Aorta (tissue), 5 donors: Measurements from ENCODE around the gene JARID2. TPM values are rescaled to one million over a fixed set of nuclear protein-coding genes. Genes with fewer than 3 reads are reported as not detected.

Source experiments
- ATAC-seq: fragments of 200-7000 bp; cut with Tn5 transposase; one replicate; pipeline ENCODE4 v1.9.1; 2022; ENCODE audit warnings: moderate library complexity; ENCODE audit not compliant: low FRiP score
- DNase-seq, 2 donors: peaks; one replicate each; pipeline ENCODE4 v3.0.0-alpha.2; 2020
- H3K27ac ChIP-seq, 2 donors: one replicate each; pipeline ENCODE4 v1.5.1; 2013; ENCODE audit warnings: low read length in 2 of 2, mild to moderate bottlenecking in 2 of 2, moderate library complexity in 2 of 2, control low read depth in 1 of 2, inconsistent platforms in 1 of 2, low read depth in 1 of 2
- H3K27me3 ChIP-seq, 2 donors: one replicate each; pipeline ENCODE4 v1.6.1; 2013; ENCODE audit warnings: control low read depth in 1 of 2, low read length in 1 of 2, mild to moderate bottlenecking in 1 of 2, moderate library complexity in 1 of 2; ENCODE audit not compliant: insufficient read depth in 2 of 2, control insufficient read depth in 1 of 2
- H3K36me3 ChIP-seq, 2 donors: one replicate each; pipeline ENCODE4 v1.6.1; 2013; ENCODE audit warnings: control low read depth in 1 of 2, low read length in 1 of 2, mild to moderate bottlenecking in 1 of 2; ENCODE audit not compliant: insufficient read depth in 2 of 2, control insufficient read depth in 1 of 2
- H3K4me1 ChIP-seq, 2 donors: one replicate each; pipeline ENCODE4 v1.6.1; 2013; ENCODE audit warnings: low read length in 2 of 2, control low read depth in 1 of 2, mild to moderate bottlenecking in 1 of 2, moderate library complexity in 1 of 2; ENCODE audit not compliant: insufficient read depth in 2 of 2, control insufficient read depth in 1 of 2
- H3K4me3 ChIP-seq, 2 donors: one replicate each; pipeline ENCODE4 v1.5.1; 2013; ENCODE audit warnings: low read length in 2 of 2, control low read depth in 1 of 2, mild to moderate bottlenecking in 1 of 2
- H3K9me3 ChIP-seq: one replicate; pipeline ENCODE4 v1.6.1; 2013; ENCODE audit warnings: mild to moderate bottlenecking, low read length; ENCODE audit not compliant: control insufficient read depth
- WGBS, 2 donors: extraction: QIAGEN DNeasy Blood & Tissue Kit; methylation state at CpG; one replicate each; pipeline ENCODE4 v1.1.7; 2013; 5-methylcytosine and 5-hydroxymethylcytosine counted together
- intact Hi-C, 2 donors: fragments of 100-400 bp; cut with DNase I; formaldehyde crosslinking; loops; one replicate each; pipeline versions ENCODE4 v1.14.2 to v1.15.0; 2022
- polyA plus RNA-seq, 2 donors: library from polyadenylated mRNA; stranded (reverse); fragments of 200-250 nt; gene quantifications; one replicate each; pipeline ENCODE4 v1.2.3, GENCODE V29; 2013
- total RNA-seq, 2 donors: library from RNA; stranded (reverse); fragmentation: NEBNext Ultra II Directional; extraction: Animal tissue kit (Norgen Biotek cat#: 25700); gene quantifications; one replicate each; pipeline ENCODE4 v1.2.1, GENCODE V29; 2021
- donor health status: healthy with polysubstance abuse.
- donor health status: Bipolar disorder and iron deficiency.
- donor health status: DM: no; HTN: no; CAD: no.
- donor health status: DM: no; HTN: no; CAD: no.
- donor health status: DM: yes; HTN: yes; CAD: no.

JARID2 gene
- total and polyA plus RNA-seq, 4 donors: 0.88 to 13.0 (median 7.1) TPM

DNA sequence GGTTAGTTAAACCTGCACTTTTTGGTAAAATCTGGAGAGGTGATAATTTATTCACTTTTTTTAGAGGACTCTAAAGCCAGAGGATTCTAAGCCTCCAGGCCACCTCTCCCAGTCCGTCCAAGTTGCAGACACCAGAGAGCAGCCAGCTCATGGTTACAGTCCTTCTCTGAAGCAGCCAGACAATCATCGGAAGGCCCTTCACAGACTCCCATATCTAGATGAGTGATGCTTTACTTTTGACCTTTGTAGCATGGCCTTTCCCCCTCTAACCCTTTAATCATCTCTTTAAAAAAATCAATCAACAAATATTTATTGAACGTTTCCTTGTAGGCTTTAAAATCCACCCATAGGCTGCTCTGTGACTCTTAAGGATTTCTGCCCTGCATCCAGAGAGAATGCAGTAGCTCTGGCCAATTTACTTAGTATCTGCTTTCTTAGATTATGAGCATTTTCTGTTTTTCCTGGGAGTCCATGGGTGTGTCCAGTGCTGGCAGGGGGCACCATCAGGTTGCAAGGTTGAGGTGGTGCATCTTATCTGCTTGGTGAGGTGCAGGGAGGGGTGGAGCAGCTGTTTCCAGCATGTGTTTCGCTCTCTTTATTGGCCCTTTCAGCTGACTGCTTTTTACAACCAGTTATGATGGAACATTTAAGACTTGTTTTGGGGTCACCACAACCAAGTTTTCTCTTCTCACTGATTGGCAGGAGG, 58.6 kb downstream of the JARID2 start:
- no peak for DNase-seq
- no peaks in the 10 kb centered on the region for H3K36me3 ChIP-seq
- ATAC-seq: no peak
- no peak overlapping the region for H3K27ac ChIP-seq
- H3K4me3 ChIP-seq: no peak overlapping the region
- H3K9me3 ChIP-seq: no peaks in the 10 kb centered on the region
- intact Hi-C loops: no loop called here
- 92 to 93% methylated on average over 4 of the region's 4 CpGs for WGBS, 2 donors
- no peaks in the 10 kb centered on the region for H3K27me3 ChIP-seq
- peaks cover 0 to 1% of the 10 kb centered on the region in 2 donors for H3K4me1 ChIP-seq

DNA sequence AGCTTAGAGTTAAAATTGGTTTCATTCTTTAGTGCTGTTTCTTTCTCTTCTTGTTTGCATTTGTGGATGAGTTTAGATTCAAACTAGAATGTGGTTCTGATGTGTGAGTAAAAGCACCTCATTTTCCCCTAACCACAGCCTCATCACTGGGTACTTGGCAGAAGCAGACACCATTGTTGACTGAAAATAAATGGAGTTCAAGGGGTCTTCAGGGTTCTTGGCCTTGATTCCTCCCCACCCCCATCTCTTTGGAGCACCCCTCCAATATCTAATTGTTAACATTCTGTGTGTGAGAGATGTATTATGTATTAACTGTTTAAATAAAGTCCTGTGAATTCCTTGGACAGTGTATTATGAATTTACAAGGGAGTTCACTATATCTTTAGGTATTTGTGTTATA, 59.6 kb downstream of the JARID2 start:
- Histone ChIP-seq H3K36me3 (no peaks in the 10 kb centered on the region), H3K9me3 (no peaks in the 10 kb centered on the region), H3K27me3 (no peaks in the 10 kb centered on the region), H3K4me3 (no peak overlapping the region), H3K4me1 (peaks cover under 1 to 3% of the 10 kb centered on the region in 2 donors), H3K27ac (no peak overlapping the region)
- no peak for DNase-seq
- no peak for ATAC-seq
- intact Hi-C loops: no loop called here

DNA sequence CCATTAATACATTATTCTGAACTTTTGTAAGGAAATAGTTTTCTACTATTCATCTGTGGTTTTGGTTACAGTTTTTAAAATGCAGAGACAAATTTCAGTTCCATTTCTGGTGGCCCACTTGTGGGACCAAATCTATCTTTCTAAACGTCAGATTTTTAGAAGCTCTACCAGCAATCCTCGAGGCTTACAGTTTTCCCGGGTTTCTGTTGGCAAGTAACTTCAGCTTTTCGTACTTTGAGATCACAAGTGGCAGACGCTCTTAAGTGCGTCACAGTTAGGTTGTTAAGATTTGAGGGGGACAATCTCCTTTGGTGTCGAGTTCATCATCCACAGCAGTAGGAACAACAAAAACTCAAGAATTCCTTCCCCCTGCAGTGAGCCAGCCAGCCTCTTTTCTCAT, 60.0 kb downstream of the JARID2 start:
- no peaks in the 10 kb centered on the region for H3K27me3 ChIP-seq
- ATAC-seq (no peak), DNase-seq (no peak)
- 69 to 70% methylated on average over 7 of the region's 7 CpGs for WGBS, 2 donors
- H3K4me1 ChIP-seq: peaks cover 0 to 5% of the 10 kb centered on the region in 2 donors
- H3K9me3 ChIP-seq: no peaks in the 10 kb centered on the region
- no peak overlapping the region for H3K27ac ChIP-seq
- H3K4me3 ChIP-seq: no peak overlapping the region
- intact Hi-C loops: no loop called here
- no peaks in the 10 kb centered on the region for H3K36me3 ChIP-seq

DNA sequence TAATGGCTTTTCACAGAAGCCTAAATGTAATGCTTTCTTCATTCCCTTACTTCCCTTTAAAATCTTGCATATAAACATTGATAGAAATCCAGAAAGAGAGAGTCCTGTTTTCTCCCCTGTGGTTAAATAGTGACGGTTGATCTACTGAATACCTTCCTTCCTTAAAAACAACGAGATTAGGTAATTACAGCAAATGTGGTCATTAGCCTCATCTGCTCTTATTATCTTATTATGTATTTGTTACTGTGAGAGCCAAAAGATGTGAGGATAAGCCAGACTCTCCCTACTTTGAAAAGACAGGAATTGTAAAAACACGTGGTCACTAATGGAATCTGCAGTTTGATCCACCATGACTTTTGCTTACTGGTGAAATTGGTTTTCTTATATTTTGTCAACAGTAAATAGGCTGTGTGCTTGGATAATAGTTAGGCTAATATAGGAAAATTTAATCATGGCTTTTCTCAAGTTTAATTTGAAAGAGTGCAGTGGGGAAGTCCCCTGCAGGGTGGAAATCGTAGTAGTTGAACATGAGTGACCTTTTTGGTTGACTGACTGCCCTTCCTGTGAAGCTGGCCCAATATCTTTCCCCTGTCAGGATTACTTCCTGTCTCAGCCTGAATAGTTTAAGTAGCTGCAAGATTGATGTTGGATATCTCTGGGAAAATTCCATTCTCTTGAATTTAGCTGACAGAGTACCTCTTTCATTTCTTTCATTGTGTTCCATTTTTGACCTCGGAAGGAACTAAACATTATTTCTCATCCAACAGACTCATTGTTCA, 62.8 kb downstream of the JARID2 start:
- Histone ChIP-seq H3K4me1 (peaks cover 0 to 11% of the 10 kb centered on the region in 2 donors), H3K4me3 (no peak overlapping the region), H3K27ac (no peak overlapping the region), H3K9me3 (no peaks in the 10 kb centered on the region), H3K36me3 (no peaks in the 10 kb centered on the region), H3K27me3 (no peaks in the 10 kb centered on the region)
- ATAC-seq: no peak
- WGBS, 2 donors: 79 to 82% methylated on average over 5 of the region's 5 CpGs
- no peak for DNase-seq
- intact Hi-C loops: no loop called here

- H3K27me3 ChIP-seq: no peaks in the 10 kb centered on the region
- H3K27ac ChIP-seq: no peak overlapping the region
- 75 to 76% methylated on average over 3 of the region's 3 CpGs for WGBS, 2 donors
- peaks cover 2 to 11% of the 10 kb centered on the region in 2 donors for H3K4me1 ChIP-seq
- H3K4me3 ChIP-seq: no peak overlapping the region
- no peak for DNase-seq
- intact Hi-C loops: no loop called here
- no peak for ATAC-seq
- H3K36me3 ChIP-seq: no peaks in the 10 kb centered on the region
- H3K9me3 ChIP-seq: no peaks in the 10 kb centered on the region
Observed at GRCh38 chr6:15309611-15310283, 63.9 kb downstream of the JARID2 start.

- 6 to 9% methylated on average over 7 of the region's 7 CpGs for WGBS, 2 donors
- Histone ChIP-seq H3K4me1 (peaks cover 2 to 11% of the 10 kb centered on the region in 2 donors), H3K4me3 (no peak overlapping the region), H3K36me3 (no peaks in the 10 kb centered on the region), H3K27me3 (no peaks in the 10 kb centered on the region), H3K27ac (no peak overlapping the region), H3K9me3 (no peaks in the 10 kb centered on the region)
- intact Hi-C loops: no loop called here
- ATAC-seq: no peak
- DNase-seq: no peak
Observed at GRCh38 chr6:15310680-15311079, 64.8 kb downstream of the JARID2 start.

DNA sequence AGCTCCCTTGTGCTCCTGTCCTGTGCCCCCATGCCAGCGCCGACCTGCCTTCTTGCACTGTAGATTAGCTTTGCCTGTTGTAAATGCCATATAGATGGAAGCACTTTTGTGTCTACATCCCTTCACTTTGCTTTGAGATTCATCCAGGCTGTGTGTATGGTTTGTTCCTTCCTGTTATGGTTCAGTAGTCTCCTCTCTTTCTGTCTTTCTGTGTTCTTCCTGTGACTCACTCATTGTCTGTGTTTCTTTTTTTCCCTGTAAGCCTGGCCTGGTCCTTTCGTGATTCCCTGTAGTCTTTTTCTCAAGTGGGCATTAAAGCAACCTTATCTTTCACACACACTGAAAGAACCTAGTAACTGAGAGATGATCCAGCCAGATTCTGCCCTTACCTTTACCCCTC, 66.6 kb downstream of the JARID2 start:
- 87 to 91% methylated on average over 3 of the region's 3 CpGs for WGBS, 2 donors
- ATAC-seq: no peak

DNA sequence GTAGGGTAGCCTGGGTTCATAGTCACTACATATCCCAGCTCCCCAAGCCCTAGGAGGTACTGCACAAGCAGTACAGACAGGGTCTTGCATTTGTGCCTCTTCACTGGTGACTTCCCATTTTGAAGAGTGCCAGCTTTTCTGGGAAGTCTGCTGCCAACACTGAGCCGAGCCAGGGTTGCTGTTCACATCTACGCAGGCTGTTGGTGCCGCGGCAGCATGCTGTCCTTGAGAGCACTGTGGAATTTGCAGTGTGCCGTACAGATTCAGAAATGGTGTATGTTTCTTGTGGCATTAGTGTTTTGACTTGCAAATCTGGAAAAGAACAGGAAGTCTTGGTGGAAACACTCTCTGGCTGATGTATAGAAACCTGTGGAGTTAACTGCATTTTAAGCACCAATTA, 67.5 kb downstream of the JARID2 start:
- no peak overlapping the region for H3K4me3 ChIP-seq
- H3K4me1 ChIP-seq: peaks cover 2 to 11% of the 10 kb centered on the region in 2 donors
- H3K9me3 ChIP-seq: no peaks in the 10 kb centered on the region
- DNase-seq (peak in 1 of 2 donors; percentile 70), ATAC-seq (peak; percentile 57)
- no peaks in the 10 kb centered on the region for H3K27me3 ChIP-seq
- no peak overlapping the region for H3K27ac ChIP-seq
- intact Hi-C loops: no loop called here
- H3K36me3 ChIP-seq: no peaks in the 10 kb centered on the region
- 4 to 11% methylated on average over 5 of the region's 5 CpGs for WGBS, 2 donors

More for the DNA sequence above, 66.6 kb downstream of the JARID2 start:
- no peak for DNase-seq
- no peak overlapping the region for H3K27ac ChIP-seq
- no peaks in the 10 kb centered on the region for H3K27me3 ChIP-seq
- no peaks in the 10 kb centered on the region for H3K9me3 ChIP-seq
- H3K36me3 ChIP-seq: no peaks in the 10 kb centered on the region
- no peak overlapping the region for H3K4me3 ChIP-seq
- intact Hi-C loops: no loop called here
- peaks cover 2 to 11% of the 10 kb centered on the region in 2 donors for H3K4me1 ChIP-seq
